GM12864 (cell line): ENCODE measurements around the gene RNF175.

Experiments
- DNase-seq: peaks from one replicate; pipeline ENCODE4 v3.0.0-alpha.2; 2011; ENCODE audit warnings: low read depth
- H3K4me3 ChIP-seq: 2 replicates; pipeline ENCODE4 v1.5.1; 2011; ENCODE audit warnings: mild to moderate bottlenecking, low read depth, low read length, control low read depth
- CTCF ChIP-seq: IDR thresholded peaks from 2 replicates; pipeline ENCODE4 v1.5.1; 2011; ENCODE audit warnings: low read depth, mild to moderate bottlenecking, moderate library complexity, low read length, control low read depth, inconsistent platforms; ENCODE audit errors: missing control alignments

RNF175 gene

GRCh38 chr4:153787061-153787560, 27.3 kb upstream of the RNF175 start:
- DNase-seq = no peak
- no peak for TF ChIP-seq CTCF
- H3K4me3 ChIP-seq = no peak overlapping the region

GRCh38 chr4:153785910-153786721, 26.3 kb upstream of the RNF175 start:
- no peak overlapping the region for H3K4me3 ChIP-seq
- DNase-seq = peak; percentile 2
- peak; percentile 44 for TF ChIP-seq CTCF

GRCh38 chr4:153784166-153784699, 24.4 kb upstream of the RNF175 start:
- no peak for TF ChIP-seq CTCF
- no peak overlapping the region for H3K4me3 ChIP-seq
- no peak for DNase-seq

GRCh38 chr4:153782581-153782980, 22.8 kb upstream of the RNF175 start:
- TF ChIP-seq CTCF = no peak
- DNase-seq = no peak
- no peak overlapping the region for H3K4me3 ChIP-seq

- no peak overlapping the region for H3K4me3 ChIP-seq
- no peak for TF ChIP-seq CTCF
- DNase-seq = no peak
Measured at GRCh38 chr4:153781717-153782416, 22.0 kb upstream of the RNF175 start.

GRCh38 chr4:153781280-153781679, 21.5 kb upstream of the RNF175 start:
- H3K4me3 ChIP-seq = no peak overlapping the region
- no peak for TF ChIP-seq CTCF
- no peak for DNase-seq
